ENCODE results near the gene NAV3. TPM values are rescaled to one million over a fixed set of nuclear protein-coding genes. Genes with fewer than 3 reads are reported as not detected.

Gene NAV3
- total and polyA plus RNA-seq, 2 of the 4 experiments (the other 2 are of a cell fraction) = 25.5 to 106 TPM

DNA sequence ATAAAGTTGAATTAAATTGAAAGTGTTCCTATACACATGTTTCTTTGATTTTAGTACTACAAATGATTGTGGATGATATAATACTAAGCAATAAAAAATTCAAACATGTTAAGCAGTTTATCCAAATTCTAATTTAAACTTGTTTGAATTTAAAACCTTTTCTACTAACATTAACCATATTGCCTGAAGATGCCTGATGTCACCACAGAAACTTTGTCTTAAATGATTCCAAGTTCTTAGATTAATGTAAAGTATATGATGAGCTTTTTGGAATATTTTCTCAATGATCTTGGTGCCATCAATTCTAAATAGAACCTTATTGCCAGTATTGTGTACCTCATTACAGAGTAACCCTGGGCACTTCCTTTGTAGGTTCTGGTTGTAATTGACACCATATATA lies 259.6 kb downstream of the NAV3 start:
- TF ChIP-seq RCOR1 (IDR thresholded peaks at IDR 0.05; ENCODE audit: insufficient replicate concordance, low read length) (no peak), RAD21 (IDR thresholded peaks at IDR 0.05; ENCODE audit: low read length) (no peak), MXI1 (IDR thresholded peaks at IDR 0.05; ENCODE audit: borderline replicate concordance, low read depth, low read length) (no peak), BHLHE40 (IDR thresholded peaks at IDR 0.05; ENCODE audit: low read depth, low read length) (no peak), CHD1 (IDR thresholded peaks at IDR 0.05; ENCODE audit: low read depth, low read length) (no peak), MAFK (IDR thresholded peaks at IDR 0.05; ENCODE audit: low read depth, low read length) (no peak), CEBPB (IDR thresholded peaks at IDR 0.05; ENCODE audit: low read depth, low read length) (no peak), MAZ (IDR thresholded peaks at IDR 0.05; ENCODE audit: borderline replicate concordance, low read depth, low read length) (no peak), NFE2L2 (IDR thresholded peaks at IDR 0.05; ENCODE audit: low read depth, low read length) (no peak), POLR2A (IDR thresholded peaks at IDR 0.05; ENCODE audit: low read depth, low read length) (no peak), RFX5 (IDR thresholded peaks at IDR 0.05; ENCODE audit: low read depth, low read length) (no peak), SMC3 (IDR thresholded peaks at IDR 0.05; ENCODE audit: low read depth, low read length) (no peak), CTCF (conservative IDR thresholded peaks at IDR 0.05; ENCODE audit: low read depth, low read length) (no peak), FOS (IDR thresholded peaks at IDR 0.05; ENCODE audit: low read depth, low read length) (no peak)
- TF ChIP-seq, protein P1, sequence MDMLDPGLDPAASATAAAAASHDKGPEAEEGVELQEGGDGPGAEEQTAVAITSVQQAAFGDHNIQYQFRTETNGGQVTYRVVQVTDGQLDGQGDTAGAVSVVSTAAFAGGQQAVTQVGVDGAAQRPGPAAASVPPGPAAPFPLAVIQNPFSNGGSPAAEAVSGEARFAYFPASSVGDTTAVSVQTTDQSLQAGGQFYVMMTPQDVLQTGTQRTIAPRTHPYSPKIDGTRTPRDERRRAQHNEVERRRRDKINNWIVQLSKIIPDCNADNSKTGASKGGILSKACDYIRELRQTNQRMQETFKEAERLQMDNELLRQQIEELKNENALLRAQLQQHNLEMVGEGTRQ (IDR thresholded peaks at IDR 0.05; ENCODE audit: low read depth, low read length) = no peak
- TF ChIP-seq, protein P2, sequence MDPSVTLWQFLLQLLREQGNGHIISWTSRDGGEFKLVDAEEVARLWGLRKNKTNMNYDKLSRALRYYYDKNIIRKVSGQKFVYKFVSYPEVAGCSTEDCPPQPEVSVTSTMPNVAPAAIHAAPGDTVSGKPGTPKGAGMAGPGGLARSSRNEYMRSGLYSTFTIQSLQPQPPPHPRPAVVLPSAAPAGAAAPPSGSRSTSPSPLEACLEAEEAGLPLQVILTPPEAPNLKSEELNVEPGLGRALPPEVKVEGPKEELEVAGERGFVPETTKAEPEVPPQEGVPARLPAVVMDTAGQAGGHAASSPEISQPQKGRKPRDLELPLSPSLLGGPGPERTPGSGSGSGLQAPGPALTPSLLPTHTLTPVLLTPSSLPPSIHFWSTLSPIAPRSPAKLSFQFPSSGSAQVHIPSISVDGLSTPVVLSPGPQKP (IDR thresholded peaks at IDR 0.05; ENCODE audit: borderline replicate concordance, low read depth, low read length) = no peak
- in situ Hi-C loops (cut with MboI; ENCODE audit: low sequenced_read_pairs) = no loop called here
- no peak overlapping the region for H3K56ac ChIP-seq (ENCODE audit: extremely low read depth, insufficient read depth, low read length)
- ChIA-PET POLR2A (ENCODE audit: unreplicated experiment) (no interaction called here), CTCF (interaction anchor here (0.6 kb wide), 1 partner anchor 1069 kb away, joined by 3 read pairs; no protein-coding TSS in a partner anchor)
- no peak overlapping the region for H2BK15ac ChIP-seq (ENCODE audit: low read depth, low read length)
- H3K9ac ChIP-seq (ENCODE audit: low read depth, low read length) = no peak overlapping the region
- peaks cover 2% of the 10 kb centered on the region; the same call in 1 of the 2 replicates for H3K4me1 ChIP-seq (ENCODE audit: control insufficient read depth, insufficient read depth, low read length)
- no peak overlapping the region for H3K27ac ChIP-seq (ENCODE audit: insufficient read depth, low read length)
- no peak overlapping the region for H3K4me2 ChIP-seq (ENCODE audit: low read depth, low read length)
- H4K5ac ChIP-seq (ENCODE audit: low read depth, low read length) = no peak overlapping the region
- no peak overlapping the region for H2BK120ac ChIP-seq (ENCODE audit: low read depth, low read length)
- no peak overlapping the region for H3K14ac ChIP-seq (replicated peaks; ENCODE audit: low read depth, low read length)
- no peaks in the 10 kb centered on the region for H3K36me3 ChIP-seq (ENCODE audit: control insufficient read depth, insufficient read depth, low read length)
- no peak overlapping the region for H2AK5ac ChIP-seq (ENCODE audit: low read depth, low read length)
- ATAC-seq (ENCODE audit: low read depth) = no peak
- BruUV-seq (replicated peaks) = no TSS peak
- no peak overlapping the region for H3K4me3 ChIP-seq (ENCODE audit: insufficient read depth, low read depth, low read length)
- no peak overlapping the region for H3K4ac ChIP-seq (ENCODE audit: low read depth, low read length)
- H2BK5ac ChIP-seq (ENCODE audit: low read depth, low read length, poor library complexity, severe bottlenecking) = no peak overlapping the region
- H4K91ac ChIP-seq (ENCODE audit: insufficient read depth, low read depth, low read length) = no peak overlapping the region
- no peak for DNase-seq
- dilution Hi-C loops (cut with HindIII; ENCODE audit: low sequenced_read_pairs, unreplicated experiment) = no loop called here
- no peak overlapping the region for H3K18ac ChIP-seq (ENCODE audit: low read depth, low read length)
- intact Hi-C loops (cut with micrococcal nuclease) = no loop called here
- no peak overlapping the region for H2AFZ ChIP-seq (replicated peaks; ENCODE audit: low read length, poor library complexity)
- H4K20me1 ChIP-seq (ENCODE audit: insufficient read depth, low read length) = no peaks in the 10 kb centered on the region
- H3K9me1 ChIP-seq (ENCODE audit: insufficient read depth, low read length) = no peaks in the 10 kb centered on the region; the same call in 1 of the 2 replicates
- H3K79me1 ChIP-seq (ENCODE audit: low read depth in 1 of 2, low read length in 2 of 2) = peaks cover 0 to 25% of the 10 kb centered on the region in 2 experiments; a peak in 3 of 4 replicates
- no peak overlapping the region for H2AK9ac ChIP-seq (replicated peaks; ENCODE audit: low read depth, low read length, poor library complexity)
- no peak overlapping the region for H2BK20ac ChIP-seq (ENCODE audit: low read depth, low read length)
- no peaks in the 10 kb centered on the region for H3K27me3 ChIP-seq (ENCODE audit: control insufficient read depth, insufficient read depth, low read length)
- no peak overlapping the region for H3K23ac ChIP-seq (ENCODE audit: low read depth, low read length)
- H3K9me3 ChIP-seq (ENCODE audit: control insufficient read depth, insufficient read depth, low read length) = no peaks in the 10 kb centered on the region
- H4K8ac ChIP-seq (ENCODE audit: low read depth in 2 of 2, low read length in 2 of 2) = no peak overlapping the region

Measured in IMR-90 (cell line).